Activated B cell treated with CpG ODN at 0.5 μM for 24 hours (primary cell): ENCODE measurements around the gene MMUT. TPM values are rescaled to one million over a fixed set of nuclear protein-coding genes. Genes with fewer than 3 reads are reported as not detected.
A peak's percentile ranks its signal among the peaks of the same experiment; 100 is the strongest.

Experiments used
- ATAC-seq: fragments of 200-7000 bp; cut with Tn5 transposase; one replicate; pipeline ENCODE4 v1.10.0; 2021; ENCODE audit warnings: low read depth, mild to moderate bottlenecking, moderate library complexity
- CTCF ChIA-PET: fragments of 350-600 bp; sonication (Branson Sonifier 250); formaldehyde crosslinking; loops from one replicate; lab custom pipeline; 2021; ENCODE audit warnings: antibody characterized with exemption; lab: Charles Lee
- POLR2A ChIA-PET: fragments of 350-600 bp; sonication (Branson Sonifier 250); formaldehyde crosslinking; loops from one replicate; lab custom pipeline; 2021; ENCODE audit warnings: antibody characterized with exemption; lab: Charles Lee
- DNase-seq: peaks from one replicate; pipeline ENCODE4 v3.0.0; 2022
- H3K27ac Mint-ChIP-seq: one replicate; pipeline ENCODE4 v1.8.0; 2020; ENCODE audit warnings: mixed read lengths
- H3K27me3 Mint-ChIP-seq: one replicate; pipeline ENCODE4 v1.8.0; 2021; ENCODE audit warnings: mixed read lengths
- H3K36me3 Mint-ChIP-seq: one replicate; pipeline ENCODE4 v1.8.0; 2021; ENCODE audit warnings: low read depth, mixed read lengths
- H3K4me1 Mint-ChIP-seq: one replicate; pipeline ENCODE4 v1.8.0; 2021; ENCODE audit warnings: mixed read lengths
- H3K4me3 Mint-ChIP-seq: one replicate; pipeline ENCODE4 v1.8.0; 2020; ENCODE audit warnings: mild to moderate bottlenecking, mixed read lengths
- H3K9me3 Mint-ChIP-seq: one replicate; pipeline ENCODE4 v1.8.0; 2020; ENCODE audit warnings: mixed read lengths
- CTCF ChIP-seq: fragments of 200-600 bp; IDR thresholded peaks from one replicate; pipeline ENCODE4 v1.8.0; 2022; ENCODE audit warnings: antibody characterized with exemption, mild to moderate bottlenecking
- intact Hi-C: fragments of 100-400 bp; cut with micrococcal nuclease; formaldehyde crosslinking; loops from one replicate; pipeline ENCODE4 v1.15.1; 2024
- total RNA-seq: library from RNA; stranded (reverse); gene quantifications from 2 replicates; pipeline ENCODE4 v1.2.3, GENCODE V29; 2022

MMUT gene
- total RNA-seq, 1 donor from 2014 or later: 11.0 TPM

GRCh38 chr6:49468042-49468441 is 5.0 kb upstream of the MMUT start:
- ChIA-PET CTCF (interaction anchor here (1.6 kb wide), 1 partner anchor 16 kb away, joined by 3 read pairs; no protein-coding TSS in a partner anchor), POLR2A (no interaction called here)
- intact Hi-C loops: no loop called here
- Mint-ChIP-seq H3K9me3 (no peaks in the 10 kb centered on the region), H3K27me3 (no peaks in the 10 kb centered on the region), H3K27ac (no peak overlapping the region), H3K36me3 (peaks cover 20% of the 10 kb centered on the region), H3K4me3 (no peak overlapping the region), H3K4me1 (peaks cover 44% of the 10 kb centered on the region)
- TF ChIP-seq CTCF: no peak
- DNase-seq (no peak), ATAC-seq (no peak)

GRCh38 chr6:49464691-49465090 is 1.6 kb upstream of the MMUT start:
- Mint-ChIP-seq H3K36me3 (peaks cover 9% of the 10 kb centered on the region), H3K27me3 (no peaks in the 10 kb centered on the region), H3K4me3 (peak overlapping the region; percentile 3), H3K4me1 (peaks cover 65% of the 10 kb centered on the region), H3K9me3 (no peaks in the 10 kb centered on the region), H3K27ac (no peak overlapping the region)
- CTCF ChIA-PET: interaction anchor here (1.3 kb wide), 1 partner anchor 68 kb away, joined by 3 read pairs; no protein-coding TSS in a partner anchor
- TF ChIP-seq CTCF: no peak
- DNase-seq (no peak), ATAC-seq (no peak)
- POLR2A ChIA-PET: no interaction called here
- intact Hi-C loops: no loop called here

- no peaks in the 10 kb centered on the region for H3K27me3 Mint-ChIP-seq
- peak overlapping the region; percentile 99 for H3K4me3 Mint-ChIP-seq
- H3K4me1 Mint-ChIP-seq: peaks cover 66% of the 10 kb centered on the region
- no peak for TF ChIP-seq CTCF
- ChIA-PET CTCF (no interaction called here), POLR2A (no interaction called here)
- H3K9me3 Mint-ChIP-seq: no peaks in the 10 kb centered on the region
- DNase-seq: no peak
- H3K36me3 Mint-ChIP-seq: peaks cover 17% of the 10 kb centered on the region
- intact Hi-C loops: no loop called here
- no peak for ATAC-seq
- peak overlapping the region; percentile 94 for H3K27ac Mint-ChIP-seq
Measured at GRCh38 chr6:49463612-49463967, 537 bp upstream of the MMUT start.

GRCh38 chr6:49462599-49462926 is 490 bp downstream of the MMUT start:
- no peaks in the 10 kb centered on the region for H3K9me3 Mint-ChIP-seq
- DNase-seq (no peak), ATAC-seq (no peak)
- peaks cover 21% of the 10 kb centered on the region for H3K36me3 Mint-ChIP-seq
- peaks cover 60% of the 10 kb centered on the region for H3K4me1 Mint-ChIP-seq
- H3K4me3 Mint-ChIP-seq: peak overlapping the region; percentile 99
- ChIA-PET POLR2A (no interaction called here), CTCF (no interaction called here)
- no peaks in the 10 kb centered on the region for H3K27me3 Mint-ChIP-seq
- TF ChIP-seq CTCF: no peak
- peak overlapping the region; percentile 94 for H3K27ac Mint-ChIP-seq
- intact Hi-C loops: no loop called here

- TF ChIP-seq CTCF: no peak
- DNase-seq (no peak), ATAC-seq (no peak)
- H3K27me3 Mint-ChIP-seq: no peaks in the 10 kb centered on the region
- peaks cover 23% of the 10 kb centered on the region for H3K36me3 Mint-ChIP-seq
- H3K9me3 Mint-ChIP-seq: no peaks in the 10 kb centered on the region
- intact Hi-C loops: no loop called here
- peak overlapping the region; percentile 99 for H3K4me3 Mint-ChIP-seq
- ChIA-PET POLR2A (no interaction called here), CTCF (no interaction called here)
- peaks cover 60% of the 10 kb centered on the region for H3K4me1 Mint-ChIP-seq
- H3K27ac Mint-ChIP-seq: no peak overlapping the region
Measured at GRCh38 chr6:49462071-49462470, 982 bp downstream of the MMUT start.
